ENCODE data around the gene MCTS1.
A peak's percentile ranks its signal among the peaks of the same experiment; 100 is the strongest.
"Not testable (repeated sequence)": the region's sequence is repeated elsewhere in the genome, so short reads cannot be mapped to it uniquely, and the experiment has no call there.

The MCTS1 gene

DNA sequence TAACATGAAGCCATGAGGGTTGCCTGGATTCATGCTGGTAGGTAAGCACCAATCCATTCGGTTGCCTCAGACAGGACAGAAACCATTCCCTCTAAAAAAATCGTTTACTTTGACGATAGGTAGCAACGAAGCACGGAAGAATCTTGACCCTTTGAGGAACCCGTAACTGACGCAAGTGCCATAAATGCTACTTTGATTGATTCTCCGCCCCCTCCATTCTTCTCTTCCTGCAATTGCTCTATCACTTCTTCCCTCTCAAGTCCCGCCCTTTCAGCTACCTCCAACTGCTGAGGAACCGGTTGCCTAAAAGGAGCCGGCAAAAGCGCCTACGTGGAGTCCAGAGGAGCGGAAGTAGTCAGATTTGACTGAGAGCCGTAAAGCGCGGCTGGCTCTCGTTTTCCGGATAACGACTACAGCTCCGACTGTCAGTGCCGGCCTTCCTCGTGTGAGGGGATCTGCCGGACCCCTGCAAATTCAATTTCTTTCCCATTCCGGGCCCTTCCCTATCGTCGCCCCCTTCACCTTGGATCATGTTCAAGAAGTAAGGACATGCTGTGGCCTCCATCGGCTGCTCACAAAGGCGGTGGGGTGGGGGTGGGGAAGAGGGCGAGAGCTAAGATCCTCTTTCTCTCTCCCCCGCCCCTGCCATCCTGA lies at the start of gene MCTS1:
TSS of gene MCTS1 (plus strand) at position 395 of the 654 bp plus-strand sequence. CDS start at position 531, 136 bp downstream.
- DNase-seq: peak; percentile 81

- DNase-seq: no peak
Measured at GRCh38 chrX:120556251-120556650, 47.6 kb upstream of the MCTS1 start.

GRCh38 chrX:120559804-120560203 lies 44.1 kb upstream of the MCTS1 start:
- DNase-seq: no peak

GRCh38 chrX:120560405-120560841 lies 43.5 kb upstream of the MCTS1 start:
- DNase-seq: peak; percentile 5

DNA sequence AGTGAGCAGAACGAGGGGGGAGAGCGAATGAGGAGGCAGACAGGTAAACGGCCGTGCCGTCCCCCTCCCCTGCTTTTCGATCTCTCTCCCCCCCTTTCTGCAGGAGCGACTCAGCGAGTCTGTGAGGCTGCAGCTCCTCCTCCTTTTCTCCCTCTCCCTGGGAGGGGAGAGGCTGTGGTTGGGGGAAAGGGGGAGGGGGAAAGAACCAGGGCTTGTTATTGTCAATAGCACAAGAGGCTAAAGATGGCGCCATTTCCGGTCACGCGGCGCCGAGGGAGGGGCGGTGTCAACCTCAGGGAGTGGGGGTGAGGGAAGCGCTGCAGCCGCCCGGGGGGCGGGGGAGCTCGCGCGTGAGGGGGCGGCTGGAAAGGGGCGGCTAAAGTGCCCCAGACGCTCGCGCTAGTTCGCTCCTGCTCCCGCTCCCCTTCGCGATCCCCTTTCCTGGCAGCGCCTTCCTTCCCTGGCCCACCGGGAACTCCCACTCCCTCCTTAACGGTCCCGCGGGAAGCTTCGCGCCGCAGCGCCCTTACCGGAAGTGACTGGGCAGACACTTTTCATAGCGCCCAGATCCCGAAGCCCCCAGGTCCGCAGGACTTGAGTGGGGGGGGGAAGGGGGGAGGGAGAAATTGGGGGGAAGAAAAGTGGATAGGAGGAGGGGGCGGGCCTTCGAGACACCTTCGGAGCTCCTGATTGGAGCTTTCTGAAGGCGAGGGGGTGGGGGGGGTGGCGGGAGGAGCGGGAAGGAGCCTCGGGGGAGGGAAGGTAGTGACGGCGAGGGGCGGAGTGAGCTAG lies 42.9 kb upstream of the MCTS1 start, which contains the start of gene CUL4B:
TSS of gene CUL4B (minus strand) at position 121 of the 792 bp plus-strand sequence. CDS start 324 bp downstream, outside the sequence.
- peak; percentile 67 for DNase-seq

- no peak for DNase-seq
Measured at GRCh38 chrX:120561634-120562568, 42.0 kb upstream of the MCTS1 start.

DNA sequence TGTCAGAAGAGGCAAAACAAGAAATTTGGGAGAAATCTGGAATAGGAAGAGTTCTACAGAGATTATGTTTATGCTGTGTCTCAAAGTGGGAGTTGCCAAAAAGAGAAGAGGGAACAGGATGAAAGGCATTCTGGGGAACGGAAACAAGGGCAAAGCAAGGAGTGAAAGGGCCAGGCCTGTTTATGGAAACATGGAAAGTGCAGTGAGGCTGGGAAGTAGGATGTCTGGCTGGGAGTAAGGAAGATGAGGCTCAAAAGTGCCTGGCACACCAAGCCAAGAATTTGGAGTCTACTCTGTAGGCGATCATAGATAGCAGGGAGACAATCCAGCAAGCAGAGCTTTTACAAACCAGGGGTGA lies 41.4 kb upstream of the MCTS1 start:
- no peak for DNase-seq

DNA sequence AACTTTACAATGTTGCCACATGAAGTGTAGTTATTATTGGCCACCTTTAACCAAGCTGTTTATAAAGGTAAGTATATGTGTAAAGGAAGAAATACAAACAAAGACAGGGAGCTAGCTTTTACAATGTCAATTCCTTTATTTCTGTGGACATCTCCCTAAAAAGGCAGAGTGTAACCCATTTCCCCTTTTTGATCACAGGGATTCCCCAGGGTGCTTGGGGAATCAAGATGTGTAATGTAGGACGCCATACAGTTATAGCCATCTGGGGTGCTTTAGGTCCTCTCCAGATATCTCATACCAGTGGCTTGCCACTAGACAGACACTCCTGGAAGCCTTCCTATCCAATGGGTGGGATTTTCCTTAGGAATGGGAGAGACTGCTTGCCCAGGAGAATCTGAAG lies 39.0 kb upstream of the MCTS1 start:
- no peak for DNase-seq

GRCh38 chrX:120566817-120567216 lies 37.1 kb upstream of the MCTS1 start:
- DNase-seq: no peak

DNA sequence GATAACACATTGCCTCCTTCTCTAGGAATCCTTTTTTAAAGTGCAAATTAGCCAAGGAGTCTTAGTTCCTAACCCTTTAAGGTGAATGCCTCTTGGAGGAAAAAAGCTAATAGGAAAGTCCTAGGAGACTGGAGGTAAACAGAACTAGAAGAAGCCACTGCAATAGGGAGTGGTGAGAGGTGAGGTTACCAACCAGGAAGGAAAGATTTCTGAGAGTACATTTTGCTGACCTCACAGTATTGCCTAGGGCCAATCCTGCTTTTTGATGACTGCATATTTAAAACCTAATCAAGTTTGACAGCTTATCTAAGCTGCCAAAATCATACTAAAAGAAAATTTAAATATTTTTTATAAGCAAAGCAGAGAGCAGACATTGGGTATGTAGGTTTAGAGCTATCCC lies 35.9 kb upstream of the MCTS1 start:
- no peak for DNase-seq

- DNase-seq: no peak
Measured at GRCh38 chrX:120568609-120569008, 35.3 kb upstream of the MCTS1 start.

DNA sequence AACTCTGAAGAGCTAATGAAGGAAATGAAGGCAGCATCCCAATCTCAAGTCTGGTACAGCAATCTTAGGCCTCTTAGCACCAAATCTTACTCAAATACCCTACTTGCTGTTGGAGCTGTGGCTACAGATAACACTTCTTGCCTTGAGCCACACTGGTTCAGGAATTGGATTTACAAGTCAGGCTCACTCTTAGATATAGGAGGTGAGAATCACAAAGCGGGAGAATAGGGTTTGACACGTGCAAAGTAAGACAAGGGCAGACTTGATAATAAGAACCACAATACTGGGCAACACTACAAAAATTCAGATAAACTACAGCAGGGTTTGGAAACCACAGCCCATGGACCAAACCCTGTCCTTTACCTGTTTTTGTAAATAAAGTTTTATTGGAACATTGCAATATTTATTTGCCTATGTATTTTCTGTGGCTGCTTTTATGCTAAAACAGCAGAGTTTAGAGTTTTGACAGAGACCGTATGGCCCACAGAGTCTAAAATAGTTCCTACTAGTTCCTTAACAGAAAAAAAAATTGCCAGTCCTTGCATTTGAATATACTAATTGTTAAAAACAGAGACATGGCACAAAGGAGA lies 33.8 kb upstream of the MCTS1 start:
- no peak for DNase-seq

GRCh38 chrX:120573806-120574205 lies 30.1 kb upstream of the MCTS1 start:
- DNase-seq: not testable (repeated sequence)

DNA sequence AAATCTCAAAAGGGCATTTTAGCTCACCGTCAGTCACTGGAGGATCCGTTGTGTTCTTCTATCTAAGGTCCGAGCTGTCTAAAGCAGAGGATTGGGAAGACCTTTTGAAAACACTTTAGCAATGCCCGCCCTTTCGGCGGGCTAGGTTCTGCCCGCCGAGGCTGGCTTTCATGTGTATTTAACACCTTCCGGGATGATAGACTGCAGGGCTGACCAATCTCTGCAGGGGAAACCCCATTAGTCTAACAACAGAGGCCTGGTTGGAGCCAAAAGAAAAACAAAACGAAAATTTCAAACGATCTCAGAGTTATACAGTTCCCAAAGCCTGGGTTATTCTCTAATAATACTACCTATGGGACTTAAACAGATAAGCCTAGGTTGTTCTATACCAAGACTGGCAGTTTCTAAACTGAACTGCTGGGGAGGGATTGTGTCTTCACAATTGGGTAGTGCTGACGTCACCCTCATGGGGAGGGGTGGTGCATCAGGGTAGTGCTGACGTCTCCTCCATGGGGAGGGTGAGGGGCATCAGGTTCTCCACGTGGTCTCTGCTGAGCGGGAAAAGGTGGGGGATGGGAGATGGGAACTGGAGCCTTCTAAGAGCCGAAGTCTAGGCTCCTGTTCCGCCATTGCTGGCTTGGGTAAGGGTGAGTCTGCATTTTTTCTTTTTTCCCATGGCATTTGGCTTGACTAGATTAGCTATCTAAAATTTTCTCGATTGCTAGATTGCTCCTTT lies 28.4 kb upstream of the MCTS1 start:
- DNase-seq: no peak

DNA sequence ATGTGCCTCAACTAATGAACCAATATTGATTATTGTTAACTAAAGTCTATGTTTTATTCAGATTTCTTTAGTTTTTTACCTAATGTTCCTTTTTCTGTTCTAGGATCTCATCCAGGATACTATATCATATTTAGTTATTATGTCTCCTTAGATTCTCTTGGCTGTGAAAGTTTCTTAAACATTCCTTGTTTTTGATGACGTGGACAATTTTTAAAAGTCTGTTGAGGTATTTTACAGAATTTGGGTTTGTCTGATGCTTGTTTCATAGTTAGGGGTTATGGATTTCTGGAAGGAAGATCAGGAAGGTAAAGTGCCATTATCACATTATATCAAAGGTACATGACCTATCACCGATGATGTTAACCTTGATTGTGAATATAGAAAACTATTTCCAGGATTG lies 18.2 kb upstream of the MCTS1 start:
- DNase-seq: no peak

GRCh38 chrX:120604361-120604782 lies 471 bp downstream of the MCTS1 start:
- DNase-seq: no peak

GRCh38 chrX:120612086-120612485 lies 8.2 kb downstream of the MCTS1 start:
- DNase-seq: no peak

GRCh38 chrX:120614816-120615215 lies 10.9 kb downstream of the MCTS1 start:
- DNase-seq: no peak

GRCh38 chrX:120617996-120618630 lies 14.2 kb downstream of the MCTS1 start:
- no peak for DNase-seq

DNA sequence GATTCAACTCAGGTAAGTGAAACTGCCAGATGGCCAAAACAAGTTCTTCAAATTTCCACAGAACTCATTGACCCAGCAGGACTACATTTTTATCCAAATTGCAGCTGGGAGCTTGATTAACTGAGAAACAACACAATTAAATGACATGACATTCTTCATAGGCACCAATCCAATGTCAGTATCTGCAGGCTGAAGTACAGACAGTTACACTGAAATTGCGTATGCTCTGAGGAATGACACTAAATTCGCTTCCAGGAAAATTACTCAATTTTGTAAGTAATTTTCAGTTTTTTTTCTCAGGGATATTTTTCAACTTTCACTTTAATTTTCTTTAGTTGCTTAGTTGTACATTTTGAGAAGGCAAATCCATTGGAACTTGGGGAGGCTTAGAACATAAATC lies 21.5 kb downstream of the MCTS1 start:
- DNase-seq: no peak
